Thyroid gland (tissue), 4 donors: ENCODE measurements around the gene NAA60.

Source experiments
- POLR2A ChIP-seq, 2 donors: fragments of 450-650 bp; IDR thresholded peaks; one replicate each; pipeline ENCODE4 v1.6.1; 2017; ENCODE audit warnings: antibody characterized with exemption in 2 of 2, mild to moderate bottlenecking in 2 of 2, moderate library complexity in 1 of 2
- TF ChIP-seq, protein P1 (sequence below), 6 experiments: fragments of 200-600 bp in 3 of 6; fragments of 450-650 bp in 3 of 6; sonication (generic) in 3 of 6; IDR thresholded peaks; one replicate each; pipeline ENCODE4 v1.5.1; 2016 to 2019; ENCODE audit warnings: antibody characterized with exemption in 6 of 6, mild to moderate bottlenecking in 2 of 6, inconsistent platforms in 1 of 6, moderate library complexity in 1 of 6

DNA sequence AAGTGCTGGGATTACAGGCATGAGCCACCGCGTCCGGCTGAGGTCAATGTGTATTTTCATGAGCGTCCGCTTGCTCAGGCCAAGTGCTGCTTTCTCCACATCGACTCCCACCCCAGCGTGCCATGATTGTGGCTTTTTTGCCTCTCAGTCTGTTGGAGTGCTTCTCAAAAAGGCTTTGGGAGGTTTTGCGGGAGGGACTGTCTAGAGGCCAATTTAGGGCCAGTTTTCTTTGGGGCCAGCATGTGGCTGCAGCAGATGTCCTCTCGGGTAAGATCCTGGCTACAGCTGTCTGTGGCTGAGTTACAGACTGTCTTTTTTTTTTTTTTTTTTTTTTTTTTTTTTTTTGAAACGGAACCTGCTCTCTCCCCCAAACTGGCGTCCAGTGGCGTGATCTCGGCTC lies 45.3 kb downstream of the NAA60 start:
- TF ChIP-seq, protein P1, sequence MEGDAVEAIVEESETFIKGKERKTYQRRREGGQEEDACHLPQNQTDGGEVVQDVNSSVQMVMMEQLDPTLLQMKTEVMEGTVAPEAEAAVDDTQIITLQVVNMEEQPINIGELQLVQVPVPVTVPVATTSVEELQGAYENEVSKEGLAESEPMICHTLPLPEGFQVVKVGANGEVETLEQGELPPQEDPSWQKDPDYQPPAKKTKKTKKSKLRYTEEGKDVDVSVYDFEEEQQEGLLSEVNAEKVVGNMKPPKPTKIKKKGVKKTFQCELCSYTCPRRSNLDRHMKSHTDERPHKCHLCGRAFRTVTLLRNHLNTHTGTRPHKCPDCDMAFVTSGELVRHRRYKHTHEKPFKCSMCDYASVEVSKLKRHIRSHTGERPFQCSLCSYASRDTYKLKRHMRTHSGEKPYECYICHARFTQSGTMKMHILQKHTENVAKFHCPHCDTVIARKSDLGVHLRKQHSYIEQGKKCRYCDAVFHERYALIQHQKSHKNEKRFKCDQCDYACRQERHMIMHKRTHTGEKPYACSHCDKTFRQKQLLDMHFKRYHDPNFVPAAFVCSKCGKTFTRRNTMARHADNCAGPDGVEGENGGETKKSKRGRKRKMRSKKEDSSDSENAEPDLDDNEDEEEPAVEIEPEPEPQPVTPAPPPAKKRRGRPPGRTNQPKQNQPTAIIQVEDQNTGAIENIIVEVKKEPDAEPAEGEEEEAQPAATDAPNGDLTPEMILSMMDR (IDR thresholded peaks at IDR 0.05), result no peak
- no peak for TF ChIP-seq POLR2A (IDR thresholded peaks at IDR 0.05)
